ENCODE measurements around the gene APH1B.
"Not testable (repeated sequence)": the region's sequence is repeated elsewhere in the genome, so short reads cannot be mapped to it uniquely, and the experiment has no call there.

APH1B gene

GRCh38 chr15:63339006-63339766, 61.8 kb downstream of the APH1B start:
- TF ChIP-seq CTCF (IDR thresholded peaks at IDR 0.05; ENCODE audit: insufficient read depth, low read length, poor library complexity, severe bottlenecking), result no peak
- no peak for DNase-seq (ENCODE audit: extremely low read depth, insufficient read length)
- no peaks in the 10 kb centered on the region; the same call in 1 of the 2 replicates for H3K27me3 ChIP-seq (replicated peaks; ENCODE audit: control insufficient read depth, insufficient read depth, low read length)
- H3K36me3 ChIP-seq (ENCODE audit: control insufficient read depth, insufficient read depth, low read length), result no peaks in the 10 kb centered on the region
- H3K4me3 ChIP-seq (replicated peaks; ENCODE audit: low read depth, low read length), result no peak overlapping the region

DNA sequence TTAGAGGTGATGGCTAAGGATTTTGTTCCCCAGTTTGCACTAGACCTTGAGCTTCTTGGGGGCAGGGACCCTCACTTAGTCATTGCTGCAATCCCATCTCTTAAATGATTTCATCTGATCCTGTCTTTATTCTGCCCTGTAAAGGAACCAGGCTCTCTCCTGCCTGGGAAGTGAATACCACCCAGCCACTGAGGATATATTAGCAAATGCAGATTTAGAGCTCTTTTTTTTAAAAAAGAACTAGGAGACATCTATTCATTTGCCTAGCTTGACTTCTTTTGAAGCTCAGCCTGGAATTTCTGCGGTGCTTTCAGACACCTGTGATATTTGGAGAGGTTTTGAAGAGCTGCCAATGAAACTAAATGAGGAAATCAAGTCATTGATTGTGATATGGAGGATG, 62.4 kb downstream of the APH1B start:
- no peaks in the 10 kb centered on the region; the same call in 1 of the 2 replicates for H3K27me3 ChIP-seq (replicated peaks; ENCODE audit: control insufficient read depth, insufficient read depth, low read length)
- H3K36me3 ChIP-seq (ENCODE audit: control insufficient read depth, insufficient read depth, low read length), result no peaks in the 10 kb centered on the region
- DNase-seq (ENCODE audit: extremely low read depth, insufficient read length), result no peak
- TF ChIP-seq CTCF (IDR thresholded peaks at IDR 0.05; ENCODE audit: insufficient read depth, low read length, poor library complexity, severe bottlenecking), result no peak
- no peak overlapping the region for H3K4me3 ChIP-seq (replicated peaks; ENCODE audit: low read depth, low read length)

GRCh38 chr15:63340353-63340752, 62.9 kb downstream of the APH1B start:
- Histone ChIP-seq H3K36me3 (ENCODE audit: control insufficient read depth, insufficient read depth, low read length) (no peaks in the 10 kb centered on the region), H3K4me3 (replicated peaks; ENCODE audit: low read depth, low read length) (no peak overlapping the region), H3K27me3 (replicated peaks; ENCODE audit: control insufficient read depth, insufficient read depth, low read length) (peaks cover 1% of the 10 kb centered on the region)
- TF ChIP-seq CTCF (IDR thresholded peaks at IDR 0.05; ENCODE audit: insufficient read depth, low read length, poor library complexity, severe bottlenecking), result no peak
- no peak for DNase-seq (ENCODE audit: extremely low read depth, insufficient read length)

- TF ChIP-seq CTCF (IDR thresholded peaks at IDR 0.05; ENCODE audit: insufficient read depth, low read length, poor library complexity, severe bottlenecking), result no peak
- Histone ChIP-seq H3K4me3 (replicated peaks; ENCODE audit: low read depth, low read length) (no peak overlapping the region), H3K27me3 (replicated peaks; ENCODE audit: control insufficient read depth, insufficient read depth, low read length) (peaks cover 1% of the 10 kb centered on the region), H3K36me3 (ENCODE audit: control insufficient read depth, insufficient read depth, low read length) (no peaks in the 10 kb centered on the region)
- no peak for DNase-seq (ENCODE audit: extremely low read depth, insufficient read length)
Observed at GRCh38 chr15:63340878-63341277, 63.5 kb downstream of the APH1B start.

- peaks cover 1% of the 10 kb centered on the region for H3K27me3 ChIP-seq (replicated peaks; ENCODE audit: control insufficient read depth, insufficient read depth, low read length)
- no peak overlapping the region for H3K4me3 ChIP-seq (replicated peaks; ENCODE audit: low read depth, low read length)
- no peaks in the 10 kb centered on the region for H3K36me3 ChIP-seq (ENCODE audit: control insufficient read depth, insufficient read depth, low read length)
- no peak for DNase-seq (ENCODE audit: extremely low read depth, insufficient read length)
- no peak for TF ChIP-seq CTCF (IDR thresholded peaks at IDR 0.05; ENCODE audit: insufficient read depth, low read length, poor library complexity, severe bottlenecking)
Observed at GRCh38 chr15:63341898-63342297, 64.5 kb downstream of the APH1B start.

GRCh38 chr15:63342996-63343562, 65.7 kb downstream of the APH1B start:
- not testable (repeated sequence) for H3K36me3 ChIP-seq (ENCODE audit: control insufficient read depth, insufficient read depth, low read length); H3K4me3 ChIP-seq (replicated peaks; ENCODE audit: low read depth, low read length); H3K27me3 ChIP-seq (replicated peaks; ENCODE audit: control insufficient read depth, insufficient read depth, low read length)
- peak; percentile 14 for DNase-seq (ENCODE audit: extremely low read depth, insufficient read length)

All from GM06990 (cell line).